Activated naive CD4-positive, alpha-beta T cell treated with Interleukin-2 at 50 U/mL for 16 hours (primary cell): ENCODE measurements around the gene C20orf202.
"Not testable (repeated sequence)": the region's sequence is repeated elsewhere in the genome, so short reads cannot be mapped to it uniquely, and the experiment has no call there.

ENCODE experiments used
- DNase-seq: peaks from one replicate; pipeline ENCODE4 v3.0.0-alpha.2; 2020

The C20orf202 gene

DNA sequence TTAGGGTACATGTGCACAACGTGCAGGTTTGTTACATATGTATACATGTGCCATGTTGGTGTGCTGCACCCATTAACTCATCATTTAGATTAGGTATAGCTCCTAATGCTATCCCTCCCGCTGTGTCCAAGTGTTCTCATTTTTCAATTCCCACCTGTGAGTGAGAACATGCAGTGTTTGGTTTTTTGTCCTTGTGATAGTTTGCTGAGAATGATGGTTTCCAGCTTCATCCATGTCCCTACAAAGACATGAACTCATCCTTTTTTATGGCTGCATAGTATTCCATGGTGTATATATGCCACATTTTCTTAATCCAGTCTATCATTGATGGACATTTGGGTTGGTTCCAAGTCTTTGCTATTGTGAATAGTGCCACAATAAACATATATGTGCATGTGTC lies 47.0 kb downstream of the C20orf202 start:
- not testable (repeated sequence) for DNase-seq

- DNase-seq, result no peak
Observed at GRCh38 chr20:1252416-1252815, 49.2 kb downstream of the C20orf202 start.

GRCh38 chr20:1254254-1254653 lies 51.0 kb downstream of the C20orf202 start:
- no peak for DNase-seq

- no peak for DNase-seq
Observed at GRCh38 chr20:1255675-1256074, 52.4 kb downstream of the C20orf202 start.
